Keratinocyte (primary cell): ENCODE data around the gene TBC1D22B.

Experiments used
- EZH2 ChIP-seq: IDR thresholded peaks from one replicate; pipeline ENCODE4 v1.6.1; 2012; ENCODE audit warnings: inconsistent platforms, mild to moderate bottlenecking, low read length, moderate library complexity
- TF ChIP-seq, protein P1 (sequence below), 3 experiments: IDR thresholded peaks in 1 of 3; conservative IDR thresholded peaks in 1 of 3; optimal IDR thresholded peaks in 1 of 3; 2 replicates in 2 of 3; 3 replicates in 1 of 3; pipeline versions ENCODE3 to v1.5.1; 2011; ENCODE audit warnings: low read length in 3 of 3, mild to moderate bottlenecking in 3 of 3, moderate library complexity in 2 of 3, control low read depth in 1 of 3, inconsistent platforms in 1 of 3; ENCODE audit not compliant: insufficient read depth in 2 of 3; ENCODE audit errors: extremely low read depth in 1 of 3

DNA sequence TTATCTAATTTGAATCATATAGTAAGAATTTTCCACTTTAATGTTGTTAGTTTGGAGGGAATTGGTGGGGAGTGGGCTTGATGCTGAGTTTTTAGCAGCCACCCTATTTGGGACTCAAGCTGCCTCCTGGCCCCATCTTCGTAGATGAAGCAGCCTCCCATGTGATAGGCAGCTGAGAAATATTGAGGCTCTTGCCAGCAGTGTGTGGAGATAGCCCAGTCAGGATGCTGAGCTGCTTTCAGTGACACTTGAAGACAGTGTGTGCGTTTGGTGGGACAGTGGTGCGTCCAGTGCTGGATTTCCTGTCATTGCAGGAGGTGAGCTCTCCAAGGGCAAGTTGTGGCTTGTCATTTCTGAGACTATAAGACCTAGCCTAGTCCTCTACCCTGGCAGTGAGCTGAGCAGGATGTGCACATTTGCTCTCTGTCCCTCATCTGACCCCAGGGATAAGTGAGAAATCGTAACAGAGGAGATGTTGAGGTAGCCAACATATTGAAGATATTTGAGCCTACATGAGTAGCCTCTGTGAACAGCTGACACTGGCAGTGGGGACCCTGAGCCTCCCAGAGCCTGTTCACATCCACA lies 48.4 kb downstream of the TBC1D22B start:
- TF ChIP-seq, protein P1, sequence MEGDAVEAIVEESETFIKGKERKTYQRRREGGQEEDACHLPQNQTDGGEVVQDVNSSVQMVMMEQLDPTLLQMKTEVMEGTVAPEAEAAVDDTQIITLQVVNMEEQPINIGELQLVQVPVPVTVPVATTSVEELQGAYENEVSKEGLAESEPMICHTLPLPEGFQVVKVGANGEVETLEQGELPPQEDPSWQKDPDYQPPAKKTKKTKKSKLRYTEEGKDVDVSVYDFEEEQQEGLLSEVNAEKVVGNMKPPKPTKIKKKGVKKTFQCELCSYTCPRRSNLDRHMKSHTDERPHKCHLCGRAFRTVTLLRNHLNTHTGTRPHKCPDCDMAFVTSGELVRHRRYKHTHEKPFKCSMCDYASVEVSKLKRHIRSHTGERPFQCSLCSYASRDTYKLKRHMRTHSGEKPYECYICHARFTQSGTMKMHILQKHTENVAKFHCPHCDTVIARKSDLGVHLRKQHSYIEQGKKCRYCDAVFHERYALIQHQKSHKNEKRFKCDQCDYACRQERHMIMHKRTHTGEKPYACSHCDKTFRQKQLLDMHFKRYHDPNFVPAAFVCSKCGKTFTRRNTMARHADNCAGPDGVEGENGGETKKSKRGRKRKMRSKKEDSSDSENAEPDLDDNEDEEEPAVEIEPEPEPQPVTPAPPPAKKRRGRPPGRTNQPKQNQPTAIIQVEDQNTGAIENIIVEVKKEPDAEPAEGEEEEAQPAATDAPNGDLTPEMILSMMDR (optimal IDR thresholded peaks at IDR 0.05 in 1 of 3, IDR thresholded peaks at IDR 0.05 in 1 of 3, conservative IDR thresholded peaks at IDR 0.05 in 1 of 3; ENCODE audit: extremely low read depth in 1 of 3, insufficient read depth in 2 of 3, low read length in 3 of 3), result no peak
- TF ChIP-seq EZH2, result no peak
